HuH-7.5 (cell line): ENCODE measurements around the gene RAD51B.
"Not testable (repeated sequence)": the region's sequence is repeated elsewhere in the genome, so short reads cannot be mapped to it uniquely, and the experiment has no call there.

Experiments used
- DNase-seq: peaks from one replicate; pipeline ENCODE4 v3.0.0; 2011; ENCODE audit warnings: low spot score

Gene RAD51B

DNA sequence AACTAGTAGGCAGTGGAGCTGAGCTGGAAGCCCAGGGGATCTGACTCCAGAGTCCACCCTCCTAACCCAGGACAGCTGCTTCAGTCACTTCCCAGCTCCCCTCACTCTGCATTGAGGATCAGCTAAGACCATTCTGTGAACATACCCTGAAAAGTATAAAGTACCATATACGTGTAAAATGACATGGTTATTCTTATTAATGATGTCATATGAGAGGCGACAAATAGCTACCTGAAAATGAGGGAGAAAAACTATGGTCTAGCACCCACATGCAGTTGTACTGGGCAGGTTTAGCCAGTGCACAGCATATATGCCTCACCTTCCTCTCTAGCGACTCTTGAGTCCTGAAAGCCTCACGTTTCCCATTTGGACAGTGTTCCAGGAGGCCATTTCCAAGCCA lies 461.9 kb downstream of the RAD51B start:
- DNase-seq: no peak

DNA sequence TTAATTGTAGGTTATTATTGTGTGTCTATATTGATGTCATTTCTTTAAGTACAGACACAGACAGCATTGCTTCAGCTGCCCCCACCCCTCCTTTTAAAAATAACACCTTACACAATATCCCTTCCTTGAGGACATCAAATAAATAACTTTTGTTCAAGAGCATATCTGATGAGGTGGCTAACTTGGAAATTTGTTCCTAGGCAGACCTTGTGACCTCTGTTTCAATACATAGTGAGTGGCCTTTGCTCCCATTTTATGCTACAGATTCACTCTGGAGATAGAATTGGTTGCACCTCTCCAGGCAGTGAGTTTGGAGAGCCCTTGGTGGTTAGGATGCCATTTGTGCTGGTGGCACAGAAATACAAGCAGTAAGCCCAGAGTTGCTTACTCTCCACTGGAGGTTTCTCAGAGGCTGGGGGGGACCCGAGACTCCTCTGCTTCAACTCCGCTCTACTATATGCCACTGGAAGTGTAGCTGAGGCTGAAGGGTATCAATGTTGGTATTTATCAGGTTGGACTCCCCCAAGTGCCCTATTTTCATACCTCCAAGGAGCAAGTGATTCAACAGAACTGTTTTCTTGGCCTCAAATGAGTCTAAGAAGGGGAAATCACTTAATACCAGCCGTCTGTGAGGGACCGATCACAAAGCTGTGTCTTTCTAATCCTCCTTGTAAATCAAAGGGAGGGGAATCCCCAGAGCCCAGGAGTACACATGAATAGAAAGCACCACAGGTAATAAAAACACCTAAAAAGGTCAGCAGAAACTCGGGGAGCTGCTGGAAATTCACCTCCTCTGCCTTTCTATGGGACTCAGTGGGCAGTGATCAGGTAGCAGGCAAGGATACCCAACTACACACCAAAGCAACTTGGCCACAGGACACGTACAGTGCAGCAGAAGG lies 463.1 kb downstream of the RAD51B start:
- DNase-seq: no peak

DNA sequence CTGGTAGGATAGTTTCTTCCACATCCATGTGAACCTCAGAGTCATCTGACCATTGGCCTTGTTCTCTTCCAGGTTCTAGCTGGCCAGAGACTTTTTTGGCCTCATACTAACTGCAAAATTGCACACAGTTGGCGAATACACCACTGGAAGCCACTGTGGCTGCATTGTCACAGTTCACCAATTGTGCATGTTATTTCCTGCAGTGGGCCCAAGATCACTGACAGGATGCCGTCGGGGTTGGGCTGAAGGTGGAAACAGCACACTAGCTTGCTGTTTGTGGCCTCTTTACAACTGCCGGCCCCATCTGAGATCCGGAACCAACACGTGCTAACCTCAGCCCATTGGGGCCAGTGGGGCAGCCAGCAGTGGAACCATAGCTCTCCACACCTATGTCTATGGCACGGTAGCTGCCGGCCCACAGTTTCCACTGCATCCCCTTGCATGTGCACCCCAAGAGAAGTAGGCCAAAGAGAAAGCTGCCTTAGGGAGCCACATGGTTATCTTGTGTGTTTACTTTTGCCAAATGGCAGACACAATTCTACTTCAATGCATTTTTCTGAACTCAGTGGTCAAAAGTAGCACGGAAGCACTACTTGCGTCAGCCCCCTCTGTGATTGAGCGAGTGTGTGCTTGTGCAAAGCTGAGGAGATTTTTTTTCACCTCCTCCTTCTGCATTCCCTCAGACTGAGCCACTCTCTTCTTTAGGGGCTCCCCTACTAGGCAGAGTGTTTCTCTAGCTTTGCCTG lies 464.0 kb downstream of the RAD51B start:
- DNase-seq: no peak

DNA sequence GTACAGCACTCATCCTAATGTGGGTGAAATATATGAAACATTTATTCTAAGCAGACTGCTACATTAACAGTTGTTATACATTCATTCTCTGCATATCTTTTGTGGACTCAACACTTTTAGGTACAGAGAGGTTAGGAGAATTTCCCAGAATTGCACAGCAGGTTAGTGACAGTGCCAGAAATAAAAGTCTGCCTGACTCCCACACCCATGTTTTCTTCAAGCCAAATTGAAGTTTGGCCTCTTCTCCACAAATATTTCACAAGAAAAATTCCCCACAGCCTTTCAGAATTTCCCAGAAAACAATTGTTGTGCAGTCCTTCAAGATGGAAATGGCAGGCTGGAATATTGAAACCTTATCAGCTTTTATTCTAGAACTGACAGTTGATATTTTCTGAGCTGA lies 464.8 kb downstream of the RAD51B start:
- no peak for DNase-seq

DNA sequence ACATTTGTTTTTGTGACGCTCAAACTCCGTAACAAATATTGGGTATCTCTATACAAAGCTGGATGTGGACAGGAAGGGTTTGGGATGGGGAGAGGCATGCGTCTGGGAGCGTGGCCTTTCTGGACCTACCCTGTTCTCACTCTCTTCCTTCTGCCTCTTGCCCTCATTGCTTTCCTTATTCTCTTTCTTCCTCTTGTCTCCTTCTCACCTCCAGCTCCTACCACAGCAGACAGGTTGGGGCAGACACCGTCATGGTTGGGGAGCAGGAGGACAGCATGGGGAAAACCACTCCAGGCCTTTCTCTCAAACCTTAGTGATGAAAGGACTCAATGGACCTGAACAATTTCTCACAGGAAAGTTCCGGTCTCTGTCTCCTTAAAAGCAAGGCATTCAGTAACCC lies 465.3 kb downstream of the RAD51B start:
- DNase-seq: no peak

DNA sequence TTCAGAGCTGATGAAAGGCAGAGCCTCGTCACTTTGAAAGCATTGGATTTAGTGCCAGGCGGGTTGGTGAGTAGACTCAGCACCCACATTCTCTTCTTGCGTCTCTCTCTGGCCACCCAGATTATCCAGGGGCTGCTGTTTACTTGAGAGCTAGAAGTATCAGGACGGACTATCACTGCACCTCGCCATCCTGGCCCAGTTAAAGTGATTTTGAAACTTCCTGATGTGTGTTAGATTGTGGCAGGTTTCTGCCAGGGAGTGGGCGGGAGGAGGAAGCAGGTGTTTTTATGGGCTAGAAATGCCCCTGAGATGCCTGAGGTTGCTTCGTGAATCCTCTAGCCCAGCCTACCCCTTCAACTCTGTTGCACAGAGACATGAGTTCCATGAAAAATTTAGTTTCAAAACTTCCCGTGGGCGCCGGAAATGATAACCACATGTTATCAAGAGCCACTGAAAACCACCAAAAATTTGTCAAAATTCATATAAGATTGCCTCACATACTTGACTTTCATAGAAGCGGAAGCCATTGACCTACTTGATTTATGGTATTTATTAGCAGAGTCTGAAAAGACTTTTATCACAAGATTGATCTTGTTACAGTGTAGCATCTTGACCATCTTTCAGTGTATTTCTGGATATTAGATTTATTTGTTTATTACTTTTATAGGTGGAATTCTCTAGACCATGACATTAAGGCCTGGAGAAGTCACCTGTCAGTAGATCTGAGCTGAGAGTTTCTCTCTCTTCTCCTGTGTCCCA lies 466.0 kb downstream of the RAD51B start:
- DNase-seq: no peak

DNA sequence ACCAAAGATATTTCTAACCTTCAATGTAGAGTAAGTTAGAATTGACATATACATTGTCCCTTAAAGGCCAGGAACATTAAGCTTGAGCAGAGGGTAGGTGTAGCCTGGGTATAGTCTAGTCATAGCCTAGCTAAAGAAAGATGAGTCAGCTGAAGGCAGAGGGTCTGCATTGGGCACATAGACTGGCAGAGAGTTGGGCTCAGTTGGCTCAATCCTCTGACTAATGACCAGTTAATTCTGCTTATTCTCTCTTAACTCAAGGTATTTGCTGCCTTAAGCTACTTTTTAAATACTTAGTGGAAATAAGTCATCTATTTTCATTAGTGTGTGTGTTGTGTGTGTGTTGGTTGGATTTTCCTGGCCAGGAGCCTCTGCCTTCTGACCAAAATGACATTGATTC lies 467.1 kb downstream of the RAD51B start:
- DNase-seq: no peak

DNA sequence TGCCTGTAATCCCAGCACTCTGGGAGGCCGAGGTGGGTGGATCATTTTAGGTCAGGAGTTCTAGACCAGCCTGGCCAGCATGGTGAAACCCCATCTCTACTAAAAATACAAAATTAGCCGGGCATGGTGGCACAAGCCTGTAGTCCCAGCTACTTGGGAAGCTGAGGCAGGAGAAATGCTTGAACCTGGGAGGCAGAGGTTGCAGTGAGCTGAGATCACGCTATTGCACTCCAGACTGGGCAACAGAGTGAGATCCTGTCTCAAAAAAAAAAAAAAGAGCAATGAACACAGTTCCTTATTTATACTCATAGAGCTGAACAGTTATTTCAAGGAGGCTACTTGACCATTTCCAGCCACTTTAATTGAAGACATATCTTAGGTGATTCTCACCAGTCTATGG lies 469.9 kb downstream of the RAD51B start:
- DNase-seq: not testable (repeated sequence)

DNA sequence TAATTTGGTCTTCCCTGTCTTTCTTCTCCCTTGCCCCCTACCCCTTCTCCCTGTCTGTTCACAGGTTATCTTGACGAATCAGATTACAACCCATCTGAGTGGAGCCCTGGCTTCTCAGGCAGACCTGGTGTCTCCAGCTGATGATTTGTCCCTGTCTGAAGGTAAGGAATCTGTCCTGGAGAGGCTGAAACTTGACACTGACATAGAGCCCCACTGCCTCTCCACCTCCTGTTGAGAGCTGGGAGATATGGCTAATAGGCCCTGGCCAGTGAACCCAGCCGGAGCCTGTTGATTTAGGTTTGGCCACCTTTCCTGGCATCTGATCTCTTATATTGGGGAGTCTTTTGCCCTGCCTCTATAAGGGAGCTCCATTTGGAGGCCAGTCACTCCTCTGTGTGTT lies 472.2 kb downstream of the RAD51B start:
- DNase-seq: no peak

DNA sequence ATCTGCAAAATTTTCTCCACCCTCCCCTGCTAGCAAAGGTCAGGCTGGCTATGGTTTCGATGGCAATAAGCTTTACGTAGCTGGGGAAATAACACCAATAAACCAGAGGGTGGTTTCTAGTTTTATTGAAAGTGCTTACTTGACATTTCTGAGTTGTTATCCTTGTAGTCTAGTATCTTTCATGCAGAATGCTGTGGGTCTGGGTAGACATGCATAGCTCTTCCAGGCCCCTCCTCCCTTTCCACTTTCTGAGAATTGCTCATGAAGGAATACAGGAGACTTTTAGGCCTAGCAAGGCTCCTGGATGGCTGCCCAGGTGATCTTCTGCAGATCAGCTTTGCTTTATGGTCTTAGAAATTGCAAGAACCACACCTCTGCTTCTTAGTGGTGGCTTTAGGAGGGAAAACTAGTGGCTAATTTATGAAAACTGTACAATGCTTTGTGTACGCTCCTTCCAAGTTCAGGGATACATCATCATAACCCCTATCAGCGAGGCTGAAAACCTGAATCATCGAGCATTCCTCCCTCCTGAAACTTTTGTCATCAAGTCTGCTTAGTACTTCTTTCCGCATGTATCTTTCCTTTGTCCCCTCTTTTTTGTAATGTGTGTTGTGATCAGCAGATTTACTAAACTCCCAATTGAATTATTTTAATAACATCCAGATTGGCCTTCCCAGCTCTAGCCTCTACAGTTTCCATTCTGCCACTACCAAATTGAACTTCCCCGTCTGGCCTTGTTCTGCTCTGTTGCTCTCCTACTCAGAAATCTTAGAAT lies 473.0 kb downstream of the RAD51B start:
- DNase-seq: no peak

DNA sequence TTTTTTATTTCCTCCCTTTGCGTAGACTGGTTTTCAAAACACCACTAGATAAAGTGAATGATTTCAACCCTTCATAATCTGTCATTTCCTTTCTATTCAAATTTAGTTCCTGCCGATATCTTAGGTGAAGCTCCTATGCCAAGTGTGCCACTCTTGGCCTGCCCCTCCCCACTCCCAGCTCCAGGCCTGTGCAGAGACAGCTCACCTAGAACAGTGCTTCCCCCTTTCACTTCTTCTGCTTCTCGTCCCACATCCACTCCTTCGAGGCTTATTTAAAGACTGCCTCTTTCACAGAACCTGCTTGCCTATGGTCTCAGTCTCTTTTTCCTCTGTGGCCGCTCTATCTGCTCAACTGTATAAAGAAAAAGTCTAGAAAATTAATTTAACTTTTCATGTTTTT lies 473.8 kb downstream of the RAD51B start:
- no peak for DNase-seq

DNA sequence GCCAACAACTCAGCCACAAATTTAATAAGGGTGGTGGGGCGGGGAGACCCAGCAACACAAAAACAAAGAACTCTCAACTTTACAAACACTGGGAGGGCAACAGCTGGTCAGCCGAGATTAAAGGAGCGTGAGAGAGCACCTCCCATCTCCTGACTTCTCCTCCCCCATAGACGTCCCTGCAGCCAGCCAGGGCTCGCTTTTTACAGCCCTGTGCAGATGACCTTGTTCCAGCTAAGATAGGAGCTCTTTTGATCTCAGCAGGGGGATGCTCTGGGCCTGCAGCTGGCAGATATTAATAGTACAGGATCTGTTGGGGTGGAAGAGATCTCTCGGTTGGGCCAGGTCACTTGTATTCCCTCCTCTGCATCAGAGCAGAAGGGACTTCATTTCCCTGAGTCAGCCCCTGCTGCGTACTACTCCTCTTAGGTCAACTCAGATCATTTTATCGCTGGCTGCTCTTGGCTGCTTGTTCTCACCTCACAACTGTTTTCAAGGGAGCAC lies 475.8 kb downstream of the RAD51B start:
- DNase-seq: peak; percentile 28

DNA sequence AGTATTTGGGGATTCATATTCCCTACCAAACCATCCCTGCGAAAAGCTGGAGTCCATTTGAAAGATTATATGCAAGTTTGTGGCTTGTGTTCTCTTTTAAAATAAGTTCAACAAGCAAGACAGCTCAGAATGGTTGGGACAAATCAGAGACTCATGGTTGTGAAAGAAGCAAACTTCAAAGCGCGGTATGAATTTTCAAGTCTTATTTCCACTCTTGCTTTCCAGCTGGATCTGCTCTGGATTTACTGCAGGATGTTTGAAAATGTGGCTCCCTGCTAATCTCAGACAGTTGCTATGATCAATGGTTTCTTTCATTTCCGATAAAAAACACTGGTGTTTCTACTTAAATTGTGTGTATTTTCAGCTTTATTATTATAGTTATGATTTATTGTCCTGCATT lies 477.5 kb downstream of the RAD51B start:
- DNase-seq: no peak

DNA sequence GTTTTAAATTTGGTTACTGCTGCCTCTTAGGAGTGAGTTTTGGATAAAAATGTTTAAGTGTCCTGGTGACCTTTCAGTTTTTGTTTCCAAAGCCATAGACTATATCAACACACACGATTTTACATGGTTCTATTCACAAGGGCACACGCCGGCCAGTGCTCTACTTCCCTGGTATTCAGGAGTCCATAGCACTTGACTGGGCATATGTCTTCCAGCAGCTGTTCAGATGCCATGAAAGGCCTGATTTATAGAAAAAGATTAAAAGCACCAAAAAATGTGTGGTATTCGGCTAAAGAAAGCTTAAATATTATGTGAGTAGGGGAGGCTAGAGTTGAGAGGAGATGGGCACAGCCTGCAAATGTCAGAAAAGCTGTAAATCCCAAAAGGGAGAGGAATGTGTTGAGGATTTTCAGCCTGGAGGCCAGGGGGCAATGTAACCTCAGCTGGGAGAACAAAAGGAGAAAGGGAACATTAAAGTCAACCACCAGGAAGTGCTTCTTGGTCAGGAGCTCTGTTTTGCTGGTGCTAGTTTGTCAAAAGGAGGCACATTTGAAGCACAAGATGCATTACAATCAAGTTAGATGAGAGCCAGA lies 478.4 kb downstream of the RAD51B start:
- no peak for DNase-seq

DNA sequence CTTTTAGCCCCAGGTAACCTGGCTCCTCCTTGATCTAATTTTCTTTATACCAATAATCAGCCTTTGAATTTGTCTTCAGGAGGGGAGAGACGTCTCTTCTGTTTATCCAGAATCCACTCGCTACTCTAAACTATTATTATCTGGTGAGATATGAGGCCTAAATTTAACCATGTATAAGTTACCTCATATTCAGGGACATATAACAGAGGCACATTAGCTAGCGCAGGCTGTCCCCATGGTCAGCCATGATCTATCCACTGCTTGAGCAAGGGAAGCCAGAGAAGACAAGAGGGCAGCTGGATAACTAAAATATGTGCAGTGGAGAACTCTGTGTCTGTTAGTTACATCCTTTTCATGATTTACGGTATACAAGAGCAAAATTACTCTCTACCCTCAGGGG lies 481.0 kb downstream of the RAD51B start:
- no peak for DNase-seq

DNA sequence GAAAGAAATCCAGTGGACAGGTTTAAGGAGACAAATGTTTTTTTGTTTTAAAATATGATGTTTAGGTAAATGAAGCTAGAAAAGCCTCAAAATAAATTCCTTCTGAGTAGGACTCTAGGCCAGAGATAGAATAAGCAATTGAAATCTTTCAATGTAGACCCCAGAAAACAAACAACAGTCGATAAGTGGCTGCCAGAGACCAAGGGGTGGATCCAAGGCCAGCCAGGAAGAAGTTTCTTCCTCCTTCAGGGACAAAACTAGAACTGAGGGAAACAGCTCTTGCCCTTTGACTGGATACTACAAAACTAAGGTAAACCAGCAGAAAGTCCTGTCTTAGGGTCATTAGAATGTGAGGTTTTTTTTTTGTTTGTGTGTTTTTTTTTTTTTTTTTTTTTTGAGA lies 481.6 kb downstream of the RAD51B start:
- DNase-seq: no peak

DNA sequence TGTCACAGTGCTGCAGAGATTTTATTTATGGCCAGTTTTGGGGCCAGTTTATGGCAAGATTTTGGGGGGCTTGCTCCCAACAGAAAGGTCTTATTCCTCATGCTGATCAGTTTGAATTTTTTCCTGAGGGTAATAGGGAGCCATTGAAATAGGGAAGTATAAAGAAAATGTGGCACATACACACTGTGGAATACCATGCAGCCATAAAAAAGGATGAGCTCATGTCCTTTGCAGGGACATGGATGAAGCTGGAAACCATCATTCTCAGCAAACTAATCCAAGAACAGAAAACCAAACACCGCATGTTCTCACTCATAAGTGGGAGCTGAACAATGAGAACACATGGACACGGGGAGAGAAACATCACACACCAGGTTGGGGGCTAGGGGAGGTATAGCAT lies 483.4 kb downstream of the RAD51B start:
- DNase-seq: not testable (repeated sequence)

DNA sequence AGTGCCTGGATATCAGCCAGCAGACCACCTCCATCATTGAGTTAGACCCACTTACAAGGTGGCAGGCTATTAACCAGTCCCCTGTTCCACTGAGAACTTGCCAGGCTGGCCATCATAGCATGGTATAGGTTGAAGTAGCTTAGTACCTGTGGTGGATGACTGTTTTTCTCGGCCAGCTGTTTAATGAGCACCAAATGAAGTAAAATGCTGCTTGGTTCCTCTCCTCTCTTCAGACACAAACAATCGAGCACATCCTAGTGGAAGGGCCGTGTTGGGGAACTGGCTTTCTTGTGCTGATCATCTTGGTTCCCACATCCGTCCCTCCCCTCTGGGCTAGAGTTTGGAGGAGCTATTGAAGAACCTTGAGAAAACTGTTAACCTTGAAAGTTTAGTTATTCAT lies 486.2 kb downstream of the RAD51B start:
- DNase-seq: no peak

DNA sequence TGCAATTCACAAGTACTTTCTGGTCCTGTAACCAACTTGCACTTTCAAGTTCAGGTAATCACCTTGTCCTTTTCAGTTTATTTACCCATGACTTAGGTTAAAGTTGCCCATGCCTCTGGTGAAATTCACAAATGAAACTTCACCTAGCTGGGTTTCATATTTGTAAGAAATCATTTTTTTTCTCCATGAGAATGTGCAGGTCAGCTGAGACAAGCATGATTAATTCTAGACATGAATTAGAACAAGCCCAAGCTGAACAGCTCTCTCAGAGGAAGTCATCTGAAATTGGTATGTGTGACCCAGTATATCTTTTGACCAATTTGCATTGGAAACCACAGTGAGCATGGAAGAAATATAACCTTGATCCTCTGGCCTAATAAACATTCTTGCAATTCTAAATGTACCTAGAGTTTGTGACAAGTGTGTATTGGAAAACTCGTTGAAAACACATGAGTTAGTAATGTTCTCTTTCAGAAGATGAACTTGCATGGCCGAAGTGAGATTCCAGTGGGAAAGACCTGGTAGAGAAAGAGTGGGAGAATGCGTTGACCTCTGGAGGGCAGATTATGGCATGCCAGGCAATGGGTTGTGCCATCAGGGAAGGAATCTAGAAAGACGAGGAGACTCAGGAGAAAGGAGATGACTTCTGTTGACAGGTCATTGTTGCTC lies 486.8 kb downstream of the RAD51B start:
- no peak for DNase-seq

DNA sequence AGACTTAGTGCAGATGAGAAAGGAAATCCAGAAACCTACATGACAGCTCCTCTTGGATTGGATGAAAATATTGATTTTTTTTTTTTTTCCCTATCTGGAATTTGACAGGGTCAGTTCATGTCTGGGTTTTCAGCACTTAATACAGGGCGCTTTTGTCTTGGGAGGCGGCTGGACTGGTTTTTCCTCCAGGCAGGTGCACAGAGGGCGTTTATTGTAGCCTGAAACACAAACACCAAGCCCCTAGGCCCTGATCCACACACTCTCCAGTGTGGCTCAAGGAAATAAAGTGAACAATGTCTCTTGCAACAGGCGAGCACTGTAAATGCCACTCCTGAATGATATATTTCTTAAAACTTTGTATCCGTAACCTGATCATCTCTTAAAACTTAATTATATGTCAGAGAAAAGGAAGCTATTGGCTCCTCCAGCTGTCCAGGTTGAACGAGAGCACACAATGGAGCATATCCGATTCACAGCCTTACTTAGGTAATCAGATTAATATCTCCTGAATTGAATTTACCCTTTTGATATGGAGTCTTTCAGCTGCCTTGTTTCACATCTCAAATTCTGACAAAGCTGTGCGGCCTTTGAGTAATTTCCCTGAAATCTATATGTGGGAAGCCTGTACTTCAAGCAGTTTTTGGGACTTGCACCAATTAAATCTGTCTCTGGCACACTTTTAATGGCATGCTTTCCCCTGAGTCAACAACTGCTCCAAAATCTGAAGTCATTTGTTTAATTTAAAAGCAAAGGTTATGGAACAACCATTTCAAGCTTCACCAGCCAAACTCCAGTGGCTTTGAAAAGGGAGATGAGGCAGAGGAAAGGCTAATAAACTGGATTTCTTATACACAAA lies 487.6 kb downstream of the RAD51B start:
- no peak for DNase-seq
